ENCODE measurements around the gene PID1.

The PID1 gene

GRCh38 chr2:229270551-229271410 is at the start of gene PID1:
Gene PID1, minus strand, starts transcription at chr2:229271287. Its CDS starts 244 bp downstream, at chr2:229271043.
- DNase-seq (ENCODE audit: low spot score): no peak

GRCh38 chr2:229319558-229319957 is 48.5 kb upstream of the PID1 start:
- no peak for DNase-seq (ENCODE audit: low spot score)

- DNase-seq (ENCODE audit: low spot score): no peak
Measured at GRCh38 chr2:229314117-229314516, 43.0 kb upstream of the PID1 start.

GRCh38 chr2:229313591-229313990 is 42.5 kb upstream of the PID1 start:
- DNase-seq (ENCODE audit: low spot score): no peak

GRCh38 chr2:229301237-229301636 is 30.1 kb upstream of the PID1 start:
- DNase-seq (ENCODE audit: low spot score): no peak

- no peak for DNase-seq (ENCODE audit: low spot score)
Measured at GRCh38 chr2:229300790-229301189, 29.7 kb upstream of the PID1 start.

GRCh38 chr2:229300371-229300770 is 29.3 kb upstream of the PID1 start:
- DNase-seq (ENCODE audit: low spot score): no peak

GRCh38 chr2:229297247-229297646 is 26.2 kb upstream of the PID1 start:
- DNase-seq (ENCODE audit: low spot score): no peak

GRCh38 chr2:229296536-229296935 is 25.4 kb upstream of the PID1 start:
- no peak for DNase-seq (ENCODE audit: low spot score)

GRCh38 chr2:229296016-229296415 is 24.9 kb upstream of the PID1 start:
- no peak for DNase-seq (ENCODE audit: low spot score)

- no peak for DNase-seq (ENCODE audit: low spot score)
Measured at GRCh38 chr2:229287823-229288222, 16.7 kb upstream of the PID1 start.

GRCh38 chr2:229282758-229283546 is 11.9 kb upstream of the PID1 start:
- DNase-seq (ENCODE audit: low spot score): no peak

- DNase-seq (ENCODE audit: low spot score): no peak
Measured at GRCh38 chr2:229279516-229279915, 8.4 kb upstream of the PID1 start.

GRCh38 chr2:229275506-229275905 is 4.4 kb upstream of the PID1 start:
- DNase-seq (ENCODE audit: low spot score): no peak

GRCh38 chr2:229273723-229274338 is 2.7 kb upstream of the PID1 start:
- peak; percentile 49 for DNase-seq (ENCODE audit: low spot score)

- no peak for DNase-seq (ENCODE audit: low spot score)
Measured at GRCh38 chr2:229273006-229273722, 2.1 kb upstream of the PID1 start.

- no peak for DNase-seq (ENCODE audit: low spot score)
Measured at GRCh38 chr2:229269941-229270340, 1.1 kb downstream of the PID1 start.

GRCh38 chr2:229269146-229269545 is 1.9 kb downstream of the PID1 start:
- no peak for DNase-seq (ENCODE audit: low spot score)

GRCh38 chr2:229268626-229269025 is 2.5 kb downstream of the PID1 start:
- no peak for DNase-seq (ENCODE audit: low spot score)

- no peak for DNase-seq (ENCODE audit: low spot score)
Measured at GRCh38 chr2:229267080-229267479, 4.0 kb downstream of the PID1 start.

- DNase-seq (ENCODE audit: low spot score): no peak
Measured at GRCh38 chr2:229265727-229266126, 5.4 kb downstream of the PID1 start.

- no peak for DNase-seq (ENCODE audit: low spot score)
Measured at GRCh38 chr2:229261599-229261998, 9.5 kb downstream of the PID1 start.
